ENCODE results near the gene PMP22.

PMP22 gene

GRCh38 chr17:15291674-15292361 is 26.7 kb upstream of the PMP22 start:
- no peaks in the 10 kb centered on the region for H3K36me3 ChIP-seq (ENCODE audit: insufficient read depth, low read length)
- no peak overlapping the region for H3K4me3 ChIP-seq (ENCODE audit: low read depth, low read length)
- H2AFZ ChIP-seq (ENCODE audit: low read length, unreplicated experiment): no peak overlapping the region
- H3K4me1 ChIP-seq (ENCODE audit: control insufficient read depth, insufficient read depth, low read length, unreplicated experiment): peaks cover 16% of the 10 kb centered on the region
- H3K27ac ChIP-seq (ENCODE audit: low read depth, low read length): no peak overlapping the region
- H3K79me2 ChIP-seq (ENCODE audit: control insufficient read depth, insufficient read depth, low read length, unreplicated experiment): no peaks in the 10 kb centered on the region
- H3K27me3 ChIP-seq (ENCODE audit: insufficient read depth, low read length): no peaks in the 10 kb centered on the region

GRCh38 chr17:15290605-15291004 is 25.5 kb upstream of the PMP22 start:
- no peaks in the 10 kb centered on the region for H3K79me2 ChIP-seq (ENCODE audit: control insufficient read depth, insufficient read depth, low read length, unreplicated experiment)
- no peaks in the 10 kb centered on the region for H3K27me3 ChIP-seq (ENCODE audit: insufficient read depth, low read length)
- peaks cover 16% of the 10 kb centered on the region for H3K4me1 ChIP-seq (ENCODE audit: control insufficient read depth, insufficient read depth, low read length, unreplicated experiment)
- H3K36me3 ChIP-seq (ENCODE audit: insufficient read depth, low read length): no peaks in the 10 kb centered on the region
- no peak overlapping the region for H3K4me3 ChIP-seq (ENCODE audit: low read depth, low read length)
- peak overlapping the region; percentile 9; the same call in 1 of the 2 replicates for H3K27ac ChIP-seq (ENCODE audit: low read depth, low read length)
- H2AFZ ChIP-seq (ENCODE audit: low read length, unreplicated experiment): no peak overlapping the region

- H2AFZ ChIP-seq (ENCODE audit: low read length, unreplicated experiment): no peak overlapping the region
- no peaks in the 10 kb centered on the region for H3K79me2 ChIP-seq (ENCODE audit: control insufficient read depth, insufficient read depth, low read length, unreplicated experiment)
- no peaks in the 10 kb centered on the region for H3K27me3 ChIP-seq (ENCODE audit: insufficient read depth, low read length)
- peaks cover 16% of the 10 kb centered on the region for H3K4me1 ChIP-seq (ENCODE audit: control insufficient read depth, insufficient read depth, low read length, unreplicated experiment)
- H3K27ac ChIP-seq (ENCODE audit: low read depth, low read length): peak overlapping the region; percentile 9; the same call in 1 of the 2 replicates
- no peaks in the 10 kb centered on the region for H3K36me3 ChIP-seq (ENCODE audit: insufficient read depth, low read length)
- no peak overlapping the region for H3K4me3 ChIP-seq (ENCODE audit: low read depth, low read length)
Measured at GRCh38 chr17:15289285-15290183, 24.4 kb upstream of the PMP22 start.

- Histone ChIP-seq H3K79me2 (ENCODE audit: control insufficient read depth, insufficient read depth, low read length, unreplicated experiment) (no peaks in the 10 kb centered on the region), H2AFZ (ENCODE audit: low read length, unreplicated experiment) (no peak overlapping the region), H3K27me3 (ENCODE audit: insufficient read depth, low read length) (no peaks in the 10 kb centered on the region), H3K27ac (ENCODE audit: low read depth, low read length) (no peak overlapping the region), H3K4me3 (ENCODE audit: low read depth, low read length) (no peak overlapping the region), H3K4me1 (ENCODE audit: control insufficient read depth, insufficient read depth, low read length, unreplicated experiment) (peaks cover 16% of the 10 kb centered on the region), H3K36me3 (ENCODE audit: insufficient read depth, low read length) (no peaks in the 10 kb centered on the region)
Measured at GRCh38 chr17:15288859-15289258, 23.7 kb upstream of the PMP22 start.

GRCh38 chr17:15287538-15288267 is 22.6 kb upstream of the PMP22 start:
- Histone ChIP-seq H3K36me3 (ENCODE audit: insufficient read depth, low read length) (no peaks in the 10 kb centered on the region), H3K27ac (ENCODE audit: low read depth, low read length) (no peak overlapping the region), H3K4me1 (ENCODE audit: control insufficient read depth, insufficient read depth, low read length, unreplicated experiment) (peaks cover 16% of the 10 kb centered on the region), H3K4me3 (ENCODE audit: low read depth, low read length) (peak overlapping the region; percentile 52), H3K27me3 (ENCODE audit: insufficient read depth, low read length) (no peaks in the 10 kb centered on the region), H3K79me2 (ENCODE audit: control insufficient read depth, insufficient read depth, low read length, unreplicated experiment) (no peaks in the 10 kb centered on the region), H2AFZ (ENCODE audit: low read length, unreplicated experiment) (peak overlapping the region; percentile 84)

GRCh38 chr17:15285466-15285865 is 20.3 kb upstream of the PMP22 start:
- Histone ChIP-seq H3K27me3 (ENCODE audit: insufficient read depth, low read length) (no peaks in the 10 kb centered on the region), H3K27ac (ENCODE audit: low read depth, low read length) (no peak overlapping the region), H3K4me1 (ENCODE audit: control insufficient read depth, insufficient read depth, low read length, unreplicated experiment) (peaks cover 16% of the 10 kb centered on the region), H3K4me3 (ENCODE audit: low read depth, low read length) (no peak overlapping the region), H2AFZ (ENCODE audit: low read length, unreplicated experiment) (no peak overlapping the region), H3K36me3 (ENCODE audit: insufficient read depth, low read length) (no peaks in the 10 kb centered on the region), H3K79me2 (ENCODE audit: control insufficient read depth, insufficient read depth, low read length, unreplicated experiment) (no peaks in the 10 kb centered on the region)

GRCh38 chr17:15284537-15284936 is 19.4 kb upstream of the PMP22 start:
- Histone ChIP-seq H2AFZ (ENCODE audit: low read length, unreplicated experiment) (no peak overlapping the region), H3K4me1 (ENCODE audit: control insufficient read depth, insufficient read depth, low read length, unreplicated experiment) (peaks cover 22% of the 10 kb centered on the region), H3K79me2 (ENCODE audit: control insufficient read depth, insufficient read depth, low read length, unreplicated experiment) (no peaks in the 10 kb centered on the region), H3K27ac (ENCODE audit: low read depth, low read length) (no peak overlapping the region), H3K27me3 (ENCODE audit: insufficient read depth, low read length) (no peaks in the 10 kb centered on the region), H3K4me3 (ENCODE audit: low read depth, low read length) (no peak overlapping the region), H3K36me3 (ENCODE audit: insufficient read depth, low read length) (no peaks in the 10 kb centered on the region)

- H3K27me3 ChIP-seq (ENCODE audit: insufficient read depth, low read length): no peaks in the 10 kb centered on the region
- H3K27ac ChIP-seq (ENCODE audit: low read depth, low read length): no peak overlapping the region
- no peaks in the 10 kb centered on the region for H3K79me2 ChIP-seq (ENCODE audit: control insufficient read depth, insufficient read depth, low read length, unreplicated experiment)
- H3K36me3 ChIP-seq (ENCODE audit: insufficient read depth, low read length): no peaks in the 10 kb centered on the region
- no peak overlapping the region for H2AFZ ChIP-seq (ENCODE audit: low read length, unreplicated experiment)
- H3K4me3 ChIP-seq (ENCODE audit: low read depth, low read length): no peak overlapping the region
- peaks cover 22% of the 10 kb centered on the region for H3K4me1 ChIP-seq (ENCODE audit: control insufficient read depth, insufficient read depth, low read length, unreplicated experiment)
Measured at GRCh38 chr17:15284107-15284506, 19.0 kb upstream of the PMP22 start.

- Histone ChIP-seq H3K27me3 (ENCODE audit: insufficient read depth, low read length) (no peaks in the 10 kb centered on the region), H2AFZ (ENCODE audit: low read length, unreplicated experiment) (no peak overlapping the region), H3K79me2 (ENCODE audit: control insufficient read depth, insufficient read depth, low read length, unreplicated experiment) (no peaks in the 10 kb centered on the region), H3K4me1 (ENCODE audit: control insufficient read depth, insufficient read depth, low read length, unreplicated experiment) (peaks cover 28% of the 10 kb centered on the region), H3K4me3 (ENCODE audit: low read depth, low read length) (no peak overlapping the region), H3K36me3 (ENCODE audit: insufficient read depth, low read length) (no peaks in the 10 kb centered on the region), H3K27ac (ENCODE audit: low read depth, low read length) (no peak overlapping the region)
Measured at GRCh38 chr17:15281909-15282308, 16.8 kb upstream of the PMP22 start.

- H3K4me3 ChIP-seq (ENCODE audit: low read depth, low read length): peak overlapping the region; percentile 64
- H3K36me3 ChIP-seq (ENCODE audit: insufficient read depth, low read length): no peaks in the 10 kb centered on the region; the same call in 1 of the 2 replicates
- no peaks in the 10 kb centered on the region for H3K27me3 ChIP-seq (ENCODE audit: insufficient read depth, low read length)
- no peaks in the 10 kb centered on the region for H3K79me2 ChIP-seq (ENCODE audit: control insufficient read depth, insufficient read depth, low read length, unreplicated experiment)
- peak overlapping the region; percentile 80 for H3K27ac ChIP-seq (ENCODE audit: low read depth, low read length)
- peak overlapping the region; percentile 26 for H2AFZ ChIP-seq (ENCODE audit: low read length, unreplicated experiment)
- H3K4me1 ChIP-seq (ENCODE audit: control insufficient read depth, insufficient read depth, low read length, unreplicated experiment): peaks cover 37% of the 10 kb centered on the region
Measured at GRCh38 chr17:15278924-15279477, 13.9 kb upstream of the PMP22 start.
